T-helper 9 cell (primary cell): ENCODE data around the gene IFNA6.
"Not testable (repeated sequence)": the region's sequence is repeated elsewhere in the genome, so short reads cannot be mapped to it uniquely, and the experiment has no call there.

ENCODE experiments used
- DNase-seq: peaks from one replicate; pipeline ENCODE4 v3.0.0-alpha.2; 2020
- total RNA-seq, 2 donors: gene quantifications; one replicate each; lab custom pipeline; 2026; lab: John Stamatoyannopoulos, UW

The IFNA6 gene
- total RNA-seq = 0 reads per million in 2 donors

GRCh38 chr9:21350787-21351186 lies at the start of gene IFNA6:
Gene IFNA6 (minus strand): TSS chr9:21350887. CDS start chr9:21350887, 0 bp downstream.
- DNase-seq = no peak

GRCh38 chr9:21399956-21400355 lies 49.3 kb upstream of the IFNA6 start:
- no peak for DNase-seq

- DNase-seq = no peak
Measured at GRCh38 chr9:21398955-21399489, 48.3 kb upstream of the IFNA6 start.

- peak; percentile 59 for DNase-seq
Measured at GRCh38 chr9:21395778-21396717, 45.4 kb upstream of the IFNA6 start.

- no peak for DNase-seq
Measured at GRCh38 chr9:21392270-21392669, 41.6 kb upstream of the IFNA6 start.

GRCh38 chr9:21385131-21385670 lies 34.5 kb upstream of the IFNA6 start, which contains the start of gene IFNA2:
Gene IFNA2 (minus strand): TSS chr9:21385398. CDS start chr9:21385329, 69 bp downstream.
- DNase-seq = no peak

GRCh38 chr9:21383627-21384026 lies 32.9 kb upstream of the IFNA6 start:
- DNase-seq = no peak

- DNase-seq = no peak
Measured at GRCh38 chr9:21381448-21382339, 31.0 kb upstream of the IFNA6 start.

- not testable (repeated sequence) for DNase-seq
Measured at GRCh38 chr9:21371467-21371866, 20.8 kb upstream of the IFNA6 start.

- DNase-seq = no peak
Measured at GRCh38 chr9:21367957-21368356, 17.3 kb upstream of the IFNA6 start, which contains the start of gene IFNA13. Gene IFNA13 (minus strand): TSS chr9:21368057. CDS start chr9:21368010, 47 bp downstream.

- not testable (repeated sequence) for DNase-seq
Measured at GRCh38 chr9:21367169-21367568, 16.5 kb upstream of the IFNA6 start.

GRCh38 chr9:21362287-21362686 lies 11.6 kb upstream of the IFNA6 start:
- DNase-seq = no peak

GRCh38 chr9:21357479-21358460 lies 7.1 kb upstream of the IFNA6 start:
- no peak for DNase-seq

GRCh38 chr9:21348430-21348970 lies 2.2 kb downstream of the IFNA6 start:
- DNase-seq = no peak

- no peak for DNase-seq
Measured at GRCh38 chr9:21340735-21341134, 10.0 kb downstream of the IFNA6 start.

GRCh38 chr9:21336457-21336856 lies 14.2 kb downstream of the IFNA6 start:
- DNase-seq = no peak

GRCh38 chr9:21334701-21335632 lies 15.7 kb downstream of the IFNA6 start, which contains the start of gene KLHL9:
Gene KLHL9 (minus strand): TSS chr9:21335404. CDS start chr9:21334859, 545 bp downstream.
- DNase-seq = peak; percentile 80

GRCh38 chr9:21333226-21333625 lies 17.5 kb downstream of the IFNA6 start:
- DNase-seq = no peak

GRCh38 chr9:21331676-21332402 lies 18.8 kb downstream of the IFNA6 start:
- no peak for DNase-seq
